Astrocyte (in vitro differentiated cells and primary cell): ENCODE data around the gene TRIO. TPM values are rescaled to one million over a fixed set of nuclear protein-coding genes. Genes with fewer than 3 reads are reported as not detected.
"Not testable (repeated sequence)": the region's sequence is repeated elsewhere in the genome, so short reads cannot be mapped to it uniquely, and the experiment has no call there.

Experiments used
- DNase-seq: peaks from one replicate; pipeline ENCODE4 v3.0.0-alpha.2; 2010; ENCODE audit warnings: low read depth
- FAIRE-seq: peaks from 2 replicates; lab custom pipeline; 2011; peaks lifted over from hg19 to GRCh38; lab: Jason Lieb, UNC
- H2AFZ ChIP-seq: 2 replicates; pipeline ENCODE4 v1.6.0; 2012; ENCODE audit warnings: low read depth, low read length, inconsistent platforms
- H3K27ac ChIP-seq: 2 replicates; pipeline ENCODE4 v1.5.1; 2011; ENCODE audit warnings: low read depth, low read length, inconsistent platforms
- H3K27me3 ChIP-seq: 2 replicates; pipeline ENCODE4 v1.6.0; 2011; ENCODE audit warnings: low read length, inconsistent platforms; ENCODE audit not compliant: insufficient read depth
- H3K36me3 ChIP-seq: 2 replicates; pipeline ENCODE4 v1.5.1; 2011; ENCODE audit warnings: low read length, inconsistent platforms; ENCODE audit not compliant: insufficient read depth
- H3K4me1 ChIP-seq: 2 replicates; pipeline ENCODE4 v1.5.1; 2011; ENCODE audit warnings: low read length, inconsistent platforms; ENCODE audit not compliant: insufficient read depth
- H3K4me2 ChIP-seq: 2 replicates; pipeline ENCODE4 v1.6.0; 2012; ENCODE audit warnings: low read length, inconsistent platforms
- H3K4me3 ChIP-seq: 2 replicates; pipeline ENCODE4 v1.5.1; 2011; ENCODE audit warnings: low read depth, mild to moderate bottlenecking, low read length, inconsistent platforms; ENCODE audit not compliant: insufficient read depth
- H3K79me2 ChIP-seq: 2 replicates; pipeline ENCODE4 v1.6.0; 2012; ENCODE audit warnings: mild to moderate bottlenecking, low read length, inconsistent platforms; ENCODE audit not compliant: insufficient read depth
- H3K9ac ChIP-seq: 2 replicates; pipeline ENCODE4 v1.6.0; 2012; ENCODE audit warnings: mild to moderate bottlenecking, low read length, inconsistent platforms
- H3K9me3 ChIP-seq: 2 replicates; pipeline ENCODE4 v1.5.1; 2012; ENCODE audit warnings: low read depth, mild to moderate bottlenecking, low read length, inconsistent platforms; ENCODE audit not compliant: insufficient read depth
- H4K20me1 ChIP-seq: 2 replicates; pipeline ENCODE4 v1.6.0; 2012; ENCODE audit warnings: low read length, inconsistent platforms; ENCODE audit not compliant: insufficient read depth
- H3K27ac Mint-ChIP-seq: one replicate; pipeline ENCODE4 v1.8.0; 2021; ENCODE audit warnings: mild to moderate bottlenecking, mixed read lengths; ENCODE audit not compliant: unreplicated experiment
- H3K27me3 Mint-ChIP-seq: one replicate; pipeline ENCODE4 v1.8.0; 2021; ENCODE audit warnings: low read depth, mixed read lengths; ENCODE audit not compliant: unreplicated experiment
- H3K36me3 Mint-ChIP-seq: one replicate; pipeline ENCODE4 v1.8.0; 2021; ENCODE audit warnings: low read depth, mixed read lengths; ENCODE audit not compliant: unreplicated experiment
- H3K4me1 Mint-ChIP-seq: one replicate; pipeline ENCODE4 v1.8.0; 2021; ENCODE audit warnings: low read depth, mixed read lengths; ENCODE audit not compliant: unreplicated experiment
- H3K4me3 Mint-ChIP-seq: one replicate; pipeline ENCODE4 v1.8.0; 2021; ENCODE audit warnings: mild to moderate bottlenecking, moderate library complexity, mixed read lengths; ENCODE audit not compliant: unreplicated experiment
- H3K9me3 Mint-ChIP-seq: one replicate; pipeline ENCODE4 v1.8.0; 2021; ENCODE audit warnings: mild to moderate bottlenecking, mixed read lengths; ENCODE audit not compliant: unreplicated experiment
- EZH2 ChIP-seq: IDR thresholded peaks from 2 replicates; pipeline ENCODE4 v1.6.1; 2012; ENCODE audit warnings: mild to moderate bottlenecking, low read length, inconsistent platforms; ENCODE audit not compliant: insufficient read depth
- total RNA-seq: library from RNA; stranded (reverse); gene quantifications from 2 replicates; pipeline ENCODE4 v1.2.1, GENCODE V29; 2021
- TF ChIP-seq, protein P1 (sequence below): IDR thresholded peaks from 2 replicates; pipeline ENCODE4 v1.5.1; 2011; ENCODE audit warnings: low read depth, mild to moderate bottlenecking, inconsistent platforms, low read length, moderate library complexity; ENCODE audit not compliant: insufficient read depth

The TRIO gene
- total RNA-seq, 1 donor from 2014 or later: 347 TPM

DNA sequence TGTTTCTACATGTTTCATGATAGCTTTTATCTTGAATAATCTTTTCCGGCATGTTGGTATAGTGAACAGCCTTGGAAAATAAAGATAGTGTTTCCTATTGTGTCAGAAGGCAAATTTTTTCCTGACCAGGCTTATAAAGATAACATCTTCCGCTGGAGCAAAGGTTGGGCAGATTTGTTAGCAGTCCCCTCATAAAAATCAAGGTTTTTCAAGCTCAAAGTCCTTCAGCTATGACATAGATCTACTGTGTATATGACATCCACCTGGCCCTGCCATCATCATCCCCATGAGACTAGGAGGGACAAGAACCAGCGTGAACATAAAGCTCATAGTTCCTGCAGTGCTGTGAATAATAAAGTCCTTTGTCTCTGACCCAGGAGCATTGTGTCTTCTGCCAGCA lies 408.1 kb downstream of the TRIO start:
- peaks cover 12% of the 10 kb centered on the region for H3K27me3 ChIP-seq
- no peaks in the 10 kb centered on the region for H3K36me3 Mint-ChIP-seq
- no peak for FAIRE-seq
- H3K27me3 Mint-ChIP-seq: peaks cover 13% of the 10 kb centered on the region
- no peak overlapping the region for H3K27ac Mint-ChIP-seq
- no peak overlapping the region for H3K4me2 ChIP-seq
- H3K4me1 ChIP-seq: no peaks in the 10 kb centered on the region
- H4K20me1 ChIP-seq: no peaks in the 10 kb centered on the region
- H3K27ac ChIP-seq: no peak overlapping the region
- no peak overlapping the region for H3K4me3 Mint-ChIP-seq
- no peak for TF ChIP-seq EZH2
- TF ChIP-seq, protein P1, sequence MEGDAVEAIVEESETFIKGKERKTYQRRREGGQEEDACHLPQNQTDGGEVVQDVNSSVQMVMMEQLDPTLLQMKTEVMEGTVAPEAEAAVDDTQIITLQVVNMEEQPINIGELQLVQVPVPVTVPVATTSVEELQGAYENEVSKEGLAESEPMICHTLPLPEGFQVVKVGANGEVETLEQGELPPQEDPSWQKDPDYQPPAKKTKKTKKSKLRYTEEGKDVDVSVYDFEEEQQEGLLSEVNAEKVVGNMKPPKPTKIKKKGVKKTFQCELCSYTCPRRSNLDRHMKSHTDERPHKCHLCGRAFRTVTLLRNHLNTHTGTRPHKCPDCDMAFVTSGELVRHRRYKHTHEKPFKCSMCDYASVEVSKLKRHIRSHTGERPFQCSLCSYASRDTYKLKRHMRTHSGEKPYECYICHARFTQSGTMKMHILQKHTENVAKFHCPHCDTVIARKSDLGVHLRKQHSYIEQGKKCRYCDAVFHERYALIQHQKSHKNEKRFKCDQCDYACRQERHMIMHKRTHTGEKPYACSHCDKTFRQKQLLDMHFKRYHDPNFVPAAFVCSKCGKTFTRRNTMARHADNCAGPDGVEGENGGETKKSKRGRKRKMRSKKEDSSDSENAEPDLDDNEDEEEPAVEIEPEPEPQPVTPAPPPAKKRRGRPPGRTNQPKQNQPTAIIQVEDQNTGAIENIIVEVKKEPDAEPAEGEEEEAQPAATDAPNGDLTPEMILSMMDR: no peak
- H3K4me3 ChIP-seq: no peak overlapping the region
- no peaks in the 10 kb centered on the region for H3K36me3 ChIP-seq
- no peaks in the 10 kb centered on the region for H3K4me1 Mint-ChIP-seq
- no peak overlapping the region for H2AFZ ChIP-seq
- H3K9me3 Mint-ChIP-seq: peaks cover 2% of the 10 kb centered on the region
- DNase-seq: no peak
- no peaks in the 10 kb centered on the region for H3K79me2 ChIP-seq
- no peaks in the 10 kb centered on the region for H3K9me3 ChIP-seq
- no peak overlapping the region for H3K9ac ChIP-seq

DNA sequence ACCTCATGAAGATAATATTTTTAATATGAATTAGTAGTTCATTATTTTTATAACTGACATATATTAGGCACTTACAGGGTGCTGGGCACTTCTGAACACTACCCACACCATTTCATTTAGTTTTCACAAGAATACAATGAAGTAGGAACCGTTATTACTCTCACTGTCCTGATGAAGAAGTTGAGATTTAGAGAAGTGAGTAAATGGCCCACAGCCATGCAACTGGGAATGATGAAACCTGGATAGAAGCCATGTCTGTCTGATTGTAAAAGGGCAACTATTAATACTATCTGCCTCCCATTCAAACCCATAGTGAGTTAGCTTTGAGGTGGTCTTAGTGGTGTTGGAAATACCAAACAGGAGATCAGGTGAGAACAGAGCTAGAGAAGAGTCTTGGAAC lies 408.9 kb downstream of the TRIO start:
- TF ChIP-seq EZH2: no peak
- TF ChIP-seq, protein P1: no peak
- Histone ChIP-seq H3K27me3 (peaks cover 12% of the 10 kb centered on the region), H3K27ac (no peak overlapping the region), H3K9ac (no peak overlapping the region), H3K9me3 (no peaks in the 10 kb centered on the region), H2AFZ (no peak overlapping the region), H3K4me2 (no peak overlapping the region), H3K4me3 (no peak overlapping the region), H4K20me1 (no peaks in the 10 kb centered on the region), H3K4me1 (no peaks in the 10 kb centered on the region), H3K79me2 (no peaks in the 10 kb centered on the region), H3K36me3 (no peaks in the 10 kb centered on the region)
- no peak overlapping the region for H3K4me3 Mint-ChIP-seq
- H3K27me3 Mint-ChIP-seq: peaks cover 13% of the 10 kb centered on the region
- H3K4me1 Mint-ChIP-seq: no peaks in the 10 kb centered on the region
- H3K27ac Mint-ChIP-seq: no peak overlapping the region
- no peak for DNase-seq
- no peak for FAIRE-seq
- no peaks in the 10 kb centered on the region for H3K9me3 Mint-ChIP-seq
- H3K36me3 Mint-ChIP-seq: no peaks in the 10 kb centered on the region

DNA sequence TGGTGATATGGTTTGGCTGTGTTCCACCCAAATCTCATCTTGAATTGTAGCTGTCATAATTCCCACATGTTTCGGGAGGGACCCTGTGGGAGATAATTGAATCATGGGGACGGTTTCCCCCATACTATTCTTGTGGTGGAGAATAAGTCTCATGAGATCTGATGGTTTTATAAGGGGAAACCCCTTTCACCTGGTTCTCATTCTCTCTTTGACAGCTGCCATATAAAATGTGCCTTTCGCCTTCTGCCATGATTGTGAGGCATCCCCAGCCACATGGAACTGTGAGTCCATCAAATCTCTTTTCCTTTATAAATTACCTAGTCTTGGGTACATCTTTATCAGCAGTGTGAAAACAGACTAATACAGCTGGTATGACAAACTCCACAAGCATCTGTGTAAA lies 411.1 kb downstream of the TRIO start:
- H3K27ac Mint-ChIP-seq, H3K4me3 Mint-ChIP-seq, H3K9me3 ChIP-seq, FAIRE-seq, H3K27ac ChIP-seq, H3K4me3 ChIP-seq, H3K4me2 ChIP-seq, H3K79me2 ChIP-seq, H4K20me1 ChIP-seq, H3K9ac ChIP-seq, H3K36me3 Mint-ChIP-seq, H3K4me1 Mint-ChIP-seq, H3K9me3 Mint-ChIP-seq, H3K4me1 ChIP-seq, H3K36me3 ChIP-seq, H3K27me3 ChIP-seq, DNase-seq, H2AFZ ChIP-seq: not testable (repeated sequence)
- peaks cover 23% of the 10 kb centered on the region for H3K27me3 Mint-ChIP-seq
